Mononuclear cell (primary cell): ENCODE measurements around the gene EIF3B. TPM values are rescaled to one million over a fixed set of nuclear protein-coding genes. Genes with fewer than 3 reads are reported as not detected.
"Not testable (repeated sequence)": the region's sequence is repeated elsewhere in the genome, so short reads cannot be mapped to it uniquely, and the experiment has no call there.

ENCODE experiments used
- H3K27me3 ChIP-seq: 2 replicates; pipeline ENCODE4 v1.6.0; 2011; ENCODE audit warnings: low read length, control low read depth; ENCODE audit not compliant: insufficient read depth
- H3K4me1 ChIP-seq: 2 replicates; pipeline ENCODE4 v1.5.1; 2011; ENCODE audit warnings: mild to moderate bottlenecking, low read length, control low read depth; ENCODE audit not compliant: insufficient read depth
- H3K4me3 ChIP-seq: 2 replicates; pipeline ENCODE4 v1.5.1; 2011; ENCODE audit warnings: mild to moderate bottlenecking, low read length, moderate library complexity
- H3K9me3 ChIP-seq: 2 replicates; pipeline ENCODE4 v1.5.1; 2011; ENCODE audit warnings: low read depth, mild to moderate bottlenecking, control low read depth, low read length
- total RNA-seq: library from RNA; depleted of rRNA; stranded (reverse); fragments of >200 nt; gene quantifications from one replicate; pipeline ENCODE4 v1.2.3, GENCODE V29; 2012

The EIF3B gene
- total RNA-seq, 1 donor: 119 TPM

DNA sequence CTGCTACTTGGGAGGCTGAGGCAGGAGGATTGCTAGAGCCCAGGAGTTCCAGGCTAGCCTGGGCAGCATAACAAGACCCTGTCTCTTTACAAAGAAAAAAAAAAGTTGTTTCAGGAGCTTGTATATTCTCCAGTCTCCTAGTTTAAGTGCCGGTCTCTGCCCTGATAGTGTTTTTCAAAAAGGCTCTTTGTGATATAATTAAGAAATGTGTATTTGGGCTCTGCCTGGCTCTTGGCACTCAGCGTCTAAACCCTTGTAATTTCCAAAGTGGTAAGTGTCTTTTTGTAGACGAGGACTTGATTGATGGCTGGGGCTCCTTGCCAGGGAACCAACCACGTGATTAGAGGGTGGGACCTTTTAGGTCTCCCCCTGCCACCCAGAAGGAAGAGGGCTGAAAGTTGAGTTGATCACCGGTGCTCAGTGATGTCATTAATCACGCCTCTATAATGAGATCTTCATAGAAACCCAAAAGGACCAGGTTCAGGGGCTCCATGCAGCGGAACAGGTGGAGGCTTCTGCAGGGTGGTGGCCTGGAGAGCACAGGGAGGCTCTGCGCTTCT lies 4.4 kb downstream of the EIF3B start:
- no peaks in the 10 kb centered on the region for H3K27me3 ChIP-seq
- H3K4me1 ChIP-seq: peaks cover 41% of the 10 kb centered on the region
- no peaks in the 10 kb centered on the region for H3K9me3 ChIP-seq
- H3K4me3 ChIP-seq: no peak overlapping the region

DNA sequence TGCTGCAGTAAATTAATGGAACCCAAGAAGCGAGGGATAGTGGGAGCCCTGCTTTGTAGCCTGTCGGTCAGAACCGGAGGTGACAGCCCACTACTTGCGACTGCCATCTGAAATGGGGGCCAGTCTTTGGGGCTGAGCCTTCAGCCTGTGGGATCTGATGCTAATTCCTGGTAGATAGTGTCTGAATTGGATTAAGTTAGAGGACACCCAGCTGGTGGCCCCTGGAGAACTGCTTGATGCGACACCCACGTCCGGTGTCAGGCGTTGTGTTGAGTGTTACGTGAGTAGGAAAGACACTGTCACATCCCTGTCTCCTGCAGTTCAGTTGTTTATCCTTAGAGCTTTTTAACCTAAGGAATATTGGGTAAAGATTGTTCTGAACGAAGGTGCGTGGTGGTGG lies 5.0 kb downstream of the EIF3B start:
- H3K4me3 ChIP-seq: no peak overlapping the region
- no peaks in the 10 kb centered on the region for H3K9me3 ChIP-seq
- H3K27me3 ChIP-seq: no peaks in the 10 kb centered on the region
- H3K4me1 ChIP-seq: peaks cover 41% of the 10 kb centered on the region

DNA sequence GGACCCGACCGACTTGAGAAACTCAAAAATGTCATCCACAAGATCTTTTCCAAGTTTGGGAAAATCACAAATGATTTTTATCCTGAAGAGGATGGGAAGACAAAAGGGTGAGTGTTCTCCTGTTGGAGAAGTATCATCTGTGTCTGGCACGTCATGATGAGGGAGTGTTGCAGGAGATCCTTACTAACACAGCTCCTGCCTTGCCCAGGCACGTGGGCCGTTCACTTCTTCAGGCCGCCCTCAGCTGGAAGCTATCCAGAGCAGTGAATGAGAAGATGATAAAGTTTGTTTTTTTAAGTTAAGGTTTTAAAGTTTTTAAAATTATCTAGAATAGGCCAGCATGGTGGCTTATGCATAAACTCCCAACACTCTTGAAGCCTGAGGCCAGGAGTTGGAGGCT lies 6.2 kb downstream of the EIF3B start:
- Histone ChIP-seq H3K9me3 (no peaks in the 10 kb centered on the region), H3K4me3 (no peak overlapping the region), H3K4me1 (peaks cover 34% of the 10 kb centered on the region), H3K27me3 (no peaks in the 10 kb centered on the region)

- no peaks in the 10 kb centered on the region for H3K9me3 ChIP-seq
- peaks cover 17% of the 10 kb centered on the region for H3K4me1 ChIP-seq
- no peaks in the 10 kb centered on the region for H3K27me3 ChIP-seq
- H3K4me3 ChIP-seq: no peak overlapping the region
Measured at GRCh38 chr7:2362385-2363088, 7.9 kb downstream of the EIF3B start.

- H3K27me3 ChIP-seq: no peaks in the 10 kb centered on the region
- no peaks in the 10 kb centered on the region for H3K9me3 ChIP-seq
- H3K4me1 ChIP-seq: no peaks in the 10 kb centered on the region
- no peak overlapping the region for H3K4me3 ChIP-seq
Measured at GRCh38 chr7:2369139-2369538, 14.5 kb downstream of the EIF3B start.

DNA sequence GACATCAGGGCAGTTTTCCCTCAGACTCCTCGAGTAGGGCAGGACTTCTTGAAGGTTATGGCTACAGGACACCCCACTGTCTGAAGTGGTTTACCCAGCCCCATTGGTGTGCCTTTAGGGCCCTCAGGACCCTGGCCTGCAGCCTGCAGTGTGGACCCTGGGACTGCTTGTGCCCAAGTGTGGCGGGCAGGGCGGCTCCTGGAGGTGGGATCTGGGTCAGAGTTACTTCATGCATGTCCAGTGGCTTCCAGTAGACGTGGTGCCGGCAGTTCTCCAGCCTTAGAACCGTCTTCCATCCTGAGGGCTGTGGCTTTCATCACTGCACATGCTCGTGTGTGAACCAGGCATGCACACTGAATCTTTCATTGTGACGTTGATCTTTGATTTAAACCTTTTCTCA lies 16.7 kb downstream of the EIF3B start:
- no peaks in the 10 kb centered on the region for H3K4me1 ChIP-seq
- no peaks in the 10 kb centered on the region for H3K9me3 ChIP-seq
- no peak overlapping the region for H3K4me3 ChIP-seq
- H3K27me3 ChIP-seq: no peaks in the 10 kb centered on the region

DNA sequence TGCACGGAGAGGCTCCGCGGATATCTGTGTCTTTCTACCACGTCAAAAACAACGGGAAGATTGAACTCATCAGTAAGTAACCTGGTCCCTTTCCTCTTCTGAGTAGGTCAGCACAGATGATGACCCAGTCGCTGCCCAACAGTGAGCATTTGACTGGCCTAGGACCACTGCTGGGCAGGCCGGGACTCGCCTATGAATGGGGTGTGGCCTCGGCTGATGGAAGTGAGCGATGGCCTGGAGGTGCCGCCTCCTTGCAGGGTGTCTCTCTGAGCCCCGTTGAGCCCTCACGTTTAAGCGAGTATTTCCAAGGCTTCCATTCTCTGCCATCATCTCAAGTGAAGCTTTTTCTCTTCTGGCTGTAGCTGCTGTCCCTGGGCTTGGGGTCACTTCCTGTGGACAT lies 18.1 kb downstream of the EIF3B start:
- no peaks in the 10 kb centered on the region for H3K4me1 ChIP-seq
- H3K4me3 ChIP-seq: no peak overlapping the region
- H3K9me3 ChIP-seq: no peaks in the 10 kb centered on the region
- no peaks in the 10 kb centered on the region for H3K27me3 ChIP-seq

DNA sequence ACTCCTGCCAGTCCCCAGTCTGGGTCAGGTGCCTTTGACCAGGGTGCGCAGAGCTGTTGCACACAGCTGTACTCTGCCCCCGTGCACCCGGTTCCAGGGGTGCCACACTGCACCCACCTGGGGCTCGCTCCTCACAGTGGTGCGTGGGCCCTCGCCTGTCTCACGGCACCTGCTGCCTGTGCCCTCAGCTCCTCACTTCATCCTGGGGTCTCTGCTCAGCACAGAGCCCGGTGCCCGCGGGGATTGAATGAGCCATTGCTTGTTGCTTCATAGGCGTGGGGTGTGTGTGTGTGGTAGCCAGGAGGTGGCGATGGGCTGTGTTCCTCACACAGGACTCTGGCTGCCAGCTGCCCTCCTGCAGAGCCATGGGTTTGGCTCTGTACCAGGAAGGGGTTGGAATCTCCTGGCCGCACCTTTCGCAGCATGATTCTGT lies 18.5 kb downstream of the EIF3B start:
- no peak overlapping the region for H3K4me3 ChIP-seq
- H3K9me3 ChIP-seq: no peaks in the 10 kb centered on the region
- no peaks in the 10 kb centered on the region for H3K27me3 ChIP-seq
- H3K4me1 ChIP-seq: no peaks in the 10 kb centered on the region

DNA sequence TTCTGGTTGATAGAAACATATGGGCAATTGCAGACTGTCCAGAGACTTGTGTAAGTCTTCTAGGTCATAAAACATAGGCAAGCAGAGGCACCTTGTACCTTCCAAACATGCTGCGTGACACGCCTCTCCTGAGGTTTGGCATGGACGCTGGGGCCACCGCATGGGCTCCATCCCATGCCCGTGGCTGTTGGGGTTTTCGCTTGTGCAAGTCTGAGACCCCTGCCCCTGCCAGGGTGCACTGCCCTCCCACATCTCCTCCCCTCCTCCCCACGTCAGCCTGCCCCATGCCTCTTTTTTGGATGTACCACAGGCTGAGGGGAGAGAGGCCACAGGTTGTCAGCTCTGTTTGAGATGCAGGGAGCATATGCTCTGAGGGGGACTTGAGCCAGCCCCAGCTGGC lies 19.0 kb downstream of the EIF3B start:
- Histone ChIP-seq H3K4me3 (no peak overlapping the region), H3K27me3 (no peaks in the 10 kb centered on the region), H3K4me1 (no peaks in the 10 kb centered on the region), H3K9me3 (no peaks in the 10 kb centered on the region)

DNA sequence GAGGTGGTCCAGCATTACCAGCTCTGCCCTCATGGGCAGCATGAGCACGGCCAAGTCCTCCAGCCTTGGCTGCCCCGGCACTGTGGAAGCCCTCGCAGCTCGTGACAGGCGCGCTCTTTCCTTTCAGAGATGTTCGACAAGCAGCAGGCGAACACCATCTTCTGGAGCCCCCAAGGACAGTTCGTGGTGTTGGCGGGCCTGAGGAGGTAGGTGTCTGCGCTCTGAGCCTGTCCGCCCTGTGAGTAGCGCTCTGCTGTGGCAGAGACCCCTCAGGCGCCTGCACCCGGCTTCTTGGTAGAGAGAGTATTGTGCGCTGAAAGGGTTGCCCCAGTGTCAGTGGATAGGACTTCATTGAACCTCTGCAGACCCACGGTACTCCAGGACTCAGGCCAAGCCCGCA lies 19.8 kb downstream of the EIF3B start:
- Histone ChIP-seq H3K9me3 (no peaks in the 10 kb centered on the region), H3K4me1 (no peaks in the 10 kb centered on the region), H3K4me3 (no peak overlapping the region), H3K27me3 (no peaks in the 10 kb centered on the region)

- Histone ChIP-seq H3K4me1 (no peaks in the 10 kb centered on the region), H3K9me3 (no peaks in the 10 kb centered on the region), H3K27me3 (no peaks in the 10 kb centered on the region), H3K4me3 (no peak overlapping the region)
Measured at GRCh38 chr7:2374830-2375728, 20.5 kb downstream of the EIF3B start.

DNA sequence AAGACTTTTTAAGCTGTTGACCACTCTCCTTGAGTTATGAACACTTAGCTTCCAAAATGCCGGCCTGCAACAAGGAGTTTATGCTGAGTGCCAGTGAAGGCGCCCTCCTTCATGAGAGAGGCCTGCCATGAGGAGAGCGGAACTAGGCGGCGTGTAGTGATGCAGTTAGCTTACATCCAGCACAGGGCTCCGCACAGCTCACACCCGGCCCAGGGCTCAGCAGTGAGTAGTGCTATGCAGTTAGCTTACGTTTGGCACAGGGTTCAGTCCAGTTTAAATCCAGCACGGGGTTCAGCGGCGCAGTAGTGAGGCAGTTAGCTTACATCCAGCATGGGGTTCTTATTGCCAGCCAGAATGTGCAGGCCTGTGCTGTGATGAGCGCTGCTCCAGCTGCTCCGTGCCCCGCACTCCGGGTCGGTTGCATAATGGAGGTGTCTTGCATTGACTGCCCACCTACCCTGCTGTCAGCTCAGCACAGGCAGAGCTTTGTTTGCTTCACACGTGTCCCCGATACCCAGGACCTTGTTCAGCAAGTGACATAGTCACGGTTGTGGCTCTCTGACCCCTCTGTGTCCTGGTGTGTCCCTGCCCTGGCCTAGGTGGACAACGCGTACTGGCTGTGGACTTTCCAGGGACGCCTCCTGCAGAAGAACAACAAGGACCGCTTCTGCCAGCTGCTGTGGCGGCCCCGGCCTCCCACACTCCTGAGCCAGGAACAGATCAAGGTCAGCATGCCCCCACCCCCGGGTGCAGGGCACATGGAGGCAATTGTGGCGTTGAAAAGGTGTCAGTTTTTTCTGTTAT lies 21.9 kb downstream of the EIF3B start:
- no peaks in the 10 kb centered on the region for H3K9me3 ChIP-seq
- H3K27me3 ChIP-seq: no peaks in the 10 kb centered on the region
- no peaks in the 10 kb centered on the region for H3K4me1 ChIP-seq
- no peak overlapping the region for H3K4me3 ChIP-seq

- not testable (repeated sequence) for H3K4me3 ChIP-seq, H3K27me3 ChIP-seq, H3K4me1 ChIP-seq, H3K9me3 ChIP-seq
Measured at GRCh38 chr7:2377492-2377891, 22.9 kb downstream of the EIF3B start.

GRCh38 chr7:2378125-2378524 lies 23.5 kb downstream of the EIF3B start:
- not testable (repeated sequence) for H3K9me3 ChIP-seq, H3K4me1 ChIP-seq, H3K27me3 ChIP-seq, H3K4me3 ChIP-seq

- Histone ChIP-seq H3K9me3 (no peaks in the 10 kb centered on the region), H3K4me3 (no peak overlapping the region), H3K27me3 (no peaks in the 10 kb centered on the region), H3K4me1 (no peaks in the 10 kb centered on the region)
Measured at GRCh38 chr7:2379161-2379560, 24.5 kb downstream of the EIF3B start.
